A172 (cell line): ENCODE measurements around the gene GREB1L. TPM values are rescaled to one million over a fixed set of nuclear protein-coding genes. Genes with fewer than 3 reads are reported as not detected.
"Not testable (repeated sequence)": the region's sequence is repeated elsewhere in the genome, so short reads cannot be mapped to it uniquely, and the experiment has no call there.

Experiments used
- DNase-seq: peaks from one replicate; pipeline ENCODE4 v3.0.0-alpha.2; 2015; ENCODE audit warnings: low spot score
- total RNA-seq: library from RNA; depleted of rRNA; stranded (reverse); fragments of >200 nt; shearing (Covaris generic); gene quantifications from 2 replicates; pipeline ENCODE4 v1.2.3, GENCODE V29; 2014

GREB1L gene
- total RNA-seq, 1 experiment from 2014 or later: 3.5 TPM

GRCh38 chr18:21262979-21263378 lies 20.9 kb downstream of the GREB1L start:
- DNase-seq: no peak

- DNase-seq: no peak
Observed at GRCh38 chr18:21264651-21265050, 22.6 kb downstream of the GREB1L start.

DNA sequence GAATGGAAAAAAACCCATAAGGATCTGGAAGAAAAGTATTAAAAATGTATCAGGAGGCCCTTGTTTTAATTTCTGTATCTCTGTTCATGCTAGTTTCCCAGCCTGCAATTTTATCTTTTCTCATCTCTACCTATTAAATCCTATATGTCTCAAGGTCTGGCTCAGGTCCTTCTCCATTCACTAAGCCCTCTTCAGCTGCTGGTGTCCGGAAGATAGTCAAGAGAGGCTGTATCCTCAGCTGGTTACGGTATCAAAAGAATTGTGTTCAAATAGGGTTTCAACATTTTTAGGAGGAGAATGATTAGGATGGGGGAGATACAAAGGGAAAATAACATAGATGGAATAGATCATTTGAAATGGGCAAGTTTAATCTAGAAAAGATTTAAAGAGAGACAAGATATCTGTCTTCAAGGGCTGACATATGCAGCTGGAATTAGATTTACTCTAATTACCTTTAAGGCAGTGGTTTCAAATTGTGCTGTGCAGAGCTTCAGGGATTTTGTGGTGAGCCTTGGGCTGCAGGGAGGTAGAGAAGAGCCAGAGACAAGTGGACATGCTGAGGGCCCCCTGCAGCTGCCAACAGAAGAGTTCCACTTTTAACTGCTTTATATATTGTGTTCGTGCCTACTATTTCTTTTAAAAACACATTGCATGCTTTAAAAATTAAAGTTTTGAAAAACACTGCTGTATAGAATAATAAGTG lies 24.1 kb downstream of the GREB1L start:
- DNase-seq: no peak

DNA sequence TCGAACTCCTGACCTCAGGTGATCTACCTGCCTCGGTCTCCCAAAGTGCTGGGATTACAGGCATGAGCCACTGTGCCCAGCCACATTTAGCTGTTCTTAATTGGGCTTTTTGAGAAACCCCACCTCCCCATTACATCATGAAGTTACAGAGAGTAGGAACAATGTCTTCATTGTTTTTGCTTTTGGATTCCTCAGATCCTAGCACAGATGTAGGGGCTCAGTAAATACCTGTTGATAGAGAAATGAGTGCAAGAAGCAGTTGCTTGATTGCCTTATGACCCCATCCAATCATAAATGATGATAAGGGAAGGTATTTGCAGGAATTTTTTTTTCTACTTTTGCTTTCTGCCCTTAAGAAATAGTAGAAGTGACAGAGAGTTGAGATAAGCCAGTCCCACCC lies 25.4 kb downstream of the GREB1L start:
- DNase-seq: no peak

- DNase-seq: no peak
Observed at GRCh38 chr18:21269349-21269748, 27.3 kb downstream of the GREB1L start.

GRCh38 chr18:21270453-21270852 lies 28.4 kb downstream of the GREB1L start:
- DNase-seq: peak; percentile 55

DNA sequence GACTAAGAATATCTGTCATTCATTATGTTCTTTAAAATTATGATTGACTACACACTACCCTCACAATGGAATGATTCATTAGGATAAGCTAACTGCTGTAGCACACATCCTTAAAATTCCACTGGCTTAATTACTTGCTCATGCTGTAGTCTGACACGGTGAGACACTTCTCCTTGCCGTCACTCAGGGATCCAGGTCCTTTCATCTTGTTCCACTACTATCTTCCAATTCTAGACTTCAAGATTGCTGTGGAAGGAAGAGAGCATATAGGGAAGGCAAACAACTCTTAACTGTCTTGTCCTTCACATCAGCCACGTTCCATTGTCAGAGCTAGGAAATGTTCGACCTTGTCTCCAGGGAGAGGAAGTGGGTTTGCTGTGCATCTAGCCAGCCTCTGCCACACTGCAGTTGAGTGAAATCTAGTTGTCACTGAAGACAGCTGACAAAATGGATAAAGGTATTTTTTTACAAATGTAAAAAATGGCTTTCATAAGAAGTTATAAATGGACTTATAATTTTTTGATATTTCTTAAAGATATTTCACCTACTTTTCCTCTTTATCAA lies 30.1 kb downstream of the GREB1L start:
- DNase-seq: no peak

GRCh38 chr18:21273568-21273967 lies 31.5 kb downstream of the GREB1L start:
- DNase-seq: no peak

DNA sequence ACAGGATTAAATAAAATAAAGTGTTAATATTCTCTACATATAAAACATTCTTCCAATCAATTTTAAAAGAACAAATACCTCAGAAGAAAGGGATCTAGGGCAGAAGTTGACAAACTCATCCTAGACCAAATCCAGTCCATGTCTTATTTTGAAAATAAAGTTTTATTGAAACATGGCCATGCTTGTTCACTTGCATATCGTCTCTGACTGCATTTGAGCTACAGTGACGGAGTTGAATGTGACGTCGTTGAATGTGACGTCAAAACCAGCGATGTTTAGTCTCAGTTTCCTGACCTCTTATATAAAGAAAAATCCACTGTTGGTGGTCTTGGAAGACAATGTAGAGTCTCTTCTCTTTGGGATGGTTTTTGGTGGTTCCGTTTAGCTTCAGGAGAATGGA lies 33.6 kb downstream of the GREB1L start:
- no peak for DNase-seq

- no peak for DNase-seq
Observed at GRCh38 chr18:21277578-21277977, 35.5 kb downstream of the GREB1L start.

GRCh38 chr18:21278218-21278617 lies 36.2 kb downstream of the GREB1L start:
- DNase-seq: not testable (repeated sequence)

GRCh38 chr18:21281603-21282002 lies 39.6 kb downstream of the GREB1L start:
- DNase-seq: no peak

DNA sequence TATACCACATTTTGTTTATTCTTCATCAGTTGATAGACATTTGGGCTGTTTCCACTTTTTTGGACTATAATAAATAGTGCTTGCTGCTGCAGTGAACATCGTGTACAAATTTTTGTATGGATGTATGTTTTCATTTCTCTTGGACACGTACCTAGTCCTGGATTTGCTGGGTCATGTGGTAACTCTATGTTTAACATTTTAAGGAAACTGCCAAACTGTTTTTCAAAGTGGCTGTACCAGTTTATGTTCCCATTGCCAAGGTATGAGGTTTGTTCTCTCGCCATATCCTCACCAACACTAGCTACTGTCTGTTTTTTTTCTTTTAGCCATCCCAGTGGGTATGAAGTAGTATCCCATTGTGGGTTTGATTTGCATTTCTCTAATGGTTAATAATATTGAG lies 42.5 kb downstream of the GREB1L start:
- DNase-seq: no peak

GRCh38 chr18:21289827-21290226 lies 47.8 kb downstream of the GREB1L start:
- DNase-seq: no peak

DNA sequence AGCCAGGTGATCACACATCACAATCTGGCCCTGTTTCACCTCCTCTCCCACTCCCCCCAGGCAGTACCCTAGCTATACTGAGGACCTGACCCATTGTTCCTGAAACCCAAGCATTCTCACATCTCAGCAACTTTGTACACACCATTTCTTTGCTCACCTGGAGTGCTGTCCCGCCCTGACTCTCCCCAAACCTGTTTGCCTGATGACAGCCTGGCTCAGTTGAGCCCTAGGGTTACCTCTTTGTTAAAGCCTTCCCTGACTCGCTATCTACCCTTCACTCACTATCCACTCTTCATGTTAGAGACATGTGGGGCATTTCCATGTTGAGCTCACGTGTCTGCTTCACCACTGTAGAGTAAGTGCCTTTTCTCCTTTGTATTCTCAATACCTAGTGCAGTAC lies 49.1 kb downstream of the GREB1L start:
- no peak for DNase-seq

- no peak for DNase-seq
Observed at GRCh38 chr18:21293479-21293878, 51.4 kb downstream of the GREB1L start.

DNA sequence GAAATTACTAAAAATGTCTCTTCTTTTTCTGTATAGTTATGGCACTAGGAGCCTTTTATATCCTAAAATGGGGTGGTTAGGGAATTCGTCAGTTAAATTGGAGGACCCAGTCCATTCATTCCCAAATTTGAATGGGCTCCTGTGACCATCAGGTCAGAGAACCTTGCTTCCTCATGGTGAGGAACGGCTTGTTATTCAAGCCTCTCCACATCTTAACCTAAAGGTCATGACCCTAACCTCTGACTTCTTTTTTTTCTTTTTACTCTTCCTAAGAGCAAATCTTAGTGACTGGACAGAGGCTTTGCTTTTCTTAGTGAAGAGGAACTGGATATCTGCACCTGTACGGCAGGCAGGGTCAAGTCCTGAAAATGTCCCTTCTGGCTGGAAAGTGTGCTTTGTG lies 53.1 kb downstream of the GREB1L start:
- DNase-seq: no peak

GRCh38 chr18:21296045-21296444 lies 54.0 kb downstream of the GREB1L start:
- no peak for DNase-seq

DNA sequence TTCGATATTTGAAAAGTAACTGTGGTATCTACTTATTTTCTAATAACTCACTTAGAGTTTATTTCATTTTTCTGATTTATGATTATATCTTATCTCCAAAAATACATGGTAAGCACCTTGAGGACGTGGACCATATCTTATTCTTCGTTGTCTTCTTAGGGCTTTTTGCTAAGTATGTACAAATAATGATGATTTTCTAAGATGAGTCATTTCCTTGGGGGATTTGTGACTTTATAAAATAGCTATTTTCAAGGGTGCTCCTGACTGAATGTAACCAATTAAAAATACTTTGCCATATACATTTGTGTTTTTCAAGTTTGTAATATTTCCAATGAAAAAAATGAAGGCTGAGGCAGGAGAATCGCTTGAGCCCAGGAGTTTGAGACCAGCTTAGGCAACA lies 56.3 kb downstream of the GREB1L start:
- DNase-seq: no peak

DNA sequence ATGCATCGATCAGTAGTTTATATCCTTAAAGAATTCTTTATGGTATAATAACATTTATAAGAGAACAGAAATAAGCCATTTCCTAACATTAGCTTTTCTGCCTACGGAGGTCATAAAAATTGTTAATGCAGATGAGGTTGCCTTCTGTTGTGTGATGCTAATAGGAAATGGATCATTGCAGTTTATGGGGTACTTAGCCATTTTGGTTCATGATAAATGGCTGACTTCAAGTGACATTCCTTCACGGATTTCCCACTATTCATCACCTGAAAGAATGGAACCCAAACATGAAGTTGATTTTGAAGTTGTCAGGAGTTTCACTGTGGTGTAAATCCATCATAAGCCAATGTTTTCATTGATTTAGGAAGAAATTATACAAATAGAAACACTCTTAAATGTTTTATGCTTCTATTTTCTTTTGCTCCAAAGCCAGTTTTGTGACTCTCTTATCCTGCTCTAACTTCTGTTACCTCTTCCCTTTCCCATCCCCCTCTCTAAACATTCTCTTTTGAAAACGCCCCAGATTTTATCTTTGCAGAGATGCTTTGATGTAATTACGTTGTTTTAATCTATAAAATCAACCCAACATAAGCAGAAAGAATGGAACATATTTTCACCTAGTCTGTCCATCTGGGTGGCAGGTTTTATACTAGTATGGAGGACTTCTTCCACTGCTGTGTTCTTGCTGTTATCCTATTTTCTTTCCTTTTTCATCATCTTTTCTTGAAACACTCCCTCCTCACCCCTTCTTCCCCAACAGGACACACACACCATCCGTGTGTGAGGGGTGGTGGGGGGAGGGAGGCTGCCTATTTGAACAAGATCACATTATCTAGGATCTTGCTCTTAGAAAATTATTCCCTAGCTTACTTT lies 58.2 kb downstream of the GREB1L start:
- DNase-seq: no peak

DNA sequence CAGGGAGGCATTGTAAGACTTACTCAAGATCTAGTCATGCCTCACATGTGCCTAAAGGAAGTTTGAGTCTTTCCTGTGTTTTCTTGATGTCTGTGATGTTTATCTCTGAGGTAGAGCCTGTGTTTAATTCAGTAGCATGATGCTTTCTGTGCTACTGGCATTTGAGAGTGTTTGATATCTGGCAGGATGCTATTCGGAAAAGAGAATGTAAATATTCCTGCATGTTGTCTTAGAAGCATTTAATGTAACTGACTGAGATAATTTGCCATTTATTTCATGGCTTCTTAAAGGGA lies 58.8 kb downstream of the GREB1L start:
- no peak for DNase-seq

DNA sequence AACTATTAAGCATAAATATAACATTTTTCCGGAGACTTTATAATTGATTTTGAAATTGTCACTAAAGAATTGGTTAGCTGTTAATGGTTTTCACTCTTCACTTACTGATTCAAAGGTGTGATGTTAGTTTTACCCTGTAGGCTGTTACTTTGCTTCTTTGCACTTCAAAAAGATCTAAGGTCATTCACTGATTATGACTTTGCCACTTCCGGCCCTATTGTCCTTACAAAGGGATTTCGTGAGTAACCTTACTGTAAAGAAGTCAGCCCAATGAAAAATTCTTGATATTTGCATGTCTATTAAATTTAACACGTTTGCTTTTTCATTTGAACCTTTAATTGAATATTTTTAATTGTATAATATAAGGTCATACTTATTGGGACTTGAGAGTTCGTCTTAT lies 61.4 kb downstream of the GREB1L start:
- DNase-seq: no peak

DNA sequence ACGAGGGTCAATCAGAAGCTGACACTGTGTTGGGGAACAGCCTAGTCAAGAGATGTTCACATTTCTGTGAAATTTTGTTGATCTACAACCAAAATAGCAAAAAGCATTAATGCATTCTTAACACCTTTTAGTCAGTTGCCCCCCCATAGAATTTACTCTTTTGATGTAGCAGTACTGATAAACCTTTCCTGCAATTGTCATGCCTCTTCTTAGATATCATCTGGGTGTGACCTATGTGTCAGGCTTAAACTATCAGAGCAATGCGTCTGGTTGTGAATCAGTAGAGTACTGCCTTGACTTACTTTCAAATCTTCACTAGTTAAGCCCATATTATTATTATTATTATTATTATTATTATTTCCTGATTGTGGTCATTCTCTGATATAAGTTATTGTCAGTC lies 61.9 kb downstream of the GREB1L start:
- DNase-seq: peak; percentile 52
